ENCODE results near the gene ADCY5. TPM values are rescaled to one million over a fixed set of nuclear protein-coding genes. Genes with fewer than 3 reads are reported as not detected.

ADCY5 gene
- total RNA-seq, 1 experiment from 2014 or later = 0.24 TPM

DNA sequence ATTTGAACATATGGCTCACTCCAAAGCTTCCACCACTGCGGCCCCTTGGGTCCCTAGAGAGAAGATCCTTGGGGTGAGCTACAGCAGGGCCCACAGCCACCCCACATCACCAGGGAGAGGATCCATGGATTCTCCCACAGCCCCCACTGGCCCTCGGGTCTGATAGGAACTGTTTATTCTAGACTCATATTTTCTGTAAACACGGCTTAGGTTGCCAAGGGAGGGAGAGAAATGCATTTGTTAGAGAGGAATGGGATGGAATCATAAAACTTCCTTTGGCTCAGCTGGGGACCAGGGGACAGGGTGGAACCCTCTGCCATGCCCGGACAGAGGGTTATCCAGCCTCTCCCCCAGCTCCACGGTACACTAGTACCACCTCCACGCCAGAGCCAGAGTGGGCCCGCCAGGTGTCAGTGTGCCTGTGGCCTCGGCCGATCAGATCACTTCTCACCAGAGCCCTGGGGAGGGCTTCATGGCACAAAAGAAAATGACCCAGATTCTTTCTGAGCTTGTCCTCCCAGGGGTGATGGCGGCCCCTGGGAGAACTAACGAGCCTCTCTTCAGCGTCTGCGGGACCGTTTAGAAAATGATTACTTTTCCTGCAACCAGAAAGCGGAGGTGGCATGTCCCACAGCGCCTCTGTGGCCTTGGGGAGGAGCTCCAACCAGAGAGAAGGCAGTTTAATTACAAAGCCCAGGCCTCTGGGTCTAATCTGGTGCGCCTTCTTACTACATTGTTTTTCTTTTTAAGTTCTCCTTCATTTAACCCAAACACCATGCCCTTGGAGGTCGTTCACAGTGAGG, 33.7 kb downstream of the ADCY5 start:
- Histone ChIP-seq H3K9me3 (ENCODE audit: insufficient read depth, low read depth) (no peaks in the 10 kb centered on the region), H3K4me2 (no peak overlapping the region), H3K36me3 (ENCODE audit: low read depth) (no peaks in the 10 kb centered on the region), H3K4me3 (no peak overlapping the region), H3K27ac (no peak overlapping the region), H3K79me2 (ENCODE audit: low read depth) (no peaks in the 10 kb centered on the region), H3K9me2 (ENCODE audit: insufficient read depth) (no peaks in the 10 kb centered on the region), H4K20me1 (ENCODE audit: insufficient read depth) (no peaks in the 10 kb centered on the region), H3F3A (ENCODE audit: insufficient read depth, low read depth) (no peaks in the 10 kb centered on the region), H2AFZ (no peak overlapping the region), H3K4me1 (replicated peaks; ENCODE audit: insufficient read depth) (peaks cover 10% of the 10 kb centered on the region), H3K27me3 (ENCODE audit: insufficient read depth, low read depth) (no peaks in the 10 kb centered on the region; the same call in 1 of the 2 replicates)
- BruUV-seq (replicated peaks) = no TSS peak
- intact Hi-C loops (cut with micrococcal nuclease; ENCODE audit: unreplicated experiment) = no loop called here
- no peak for DNase-seq
- TF ChIP-seq, protein P1, sequence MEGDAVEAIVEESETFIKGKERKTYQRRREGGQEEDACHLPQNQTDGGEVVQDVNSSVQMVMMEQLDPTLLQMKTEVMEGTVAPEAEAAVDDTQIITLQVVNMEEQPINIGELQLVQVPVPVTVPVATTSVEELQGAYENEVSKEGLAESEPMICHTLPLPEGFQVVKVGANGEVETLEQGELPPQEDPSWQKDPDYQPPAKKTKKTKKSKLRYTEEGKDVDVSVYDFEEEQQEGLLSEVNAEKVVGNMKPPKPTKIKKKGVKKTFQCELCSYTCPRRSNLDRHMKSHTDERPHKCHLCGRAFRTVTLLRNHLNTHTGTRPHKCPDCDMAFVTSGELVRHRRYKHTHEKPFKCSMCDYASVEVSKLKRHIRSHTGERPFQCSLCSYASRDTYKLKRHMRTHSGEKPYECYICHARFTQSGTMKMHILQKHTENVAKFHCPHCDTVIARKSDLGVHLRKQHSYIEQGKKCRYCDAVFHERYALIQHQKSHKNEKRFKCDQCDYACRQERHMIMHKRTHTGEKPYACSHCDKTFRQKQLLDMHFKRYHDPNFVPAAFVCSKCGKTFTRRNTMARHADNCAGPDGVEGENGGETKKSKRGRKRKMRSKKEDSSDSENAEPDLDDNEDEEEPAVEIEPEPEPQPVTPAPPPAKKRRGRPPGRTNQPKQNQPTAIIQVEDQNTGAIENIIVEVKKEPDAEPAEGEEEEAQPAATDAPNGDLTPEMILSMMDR (conservative IDR thresholded peaks at IDR 0.05) = no peak
- no peak for TF ChIP-seq EZH2 (IDR thresholded peaks at IDR 0.05; ENCODE audit: low read depth)
- ChIA-PET CTCF (no interaction called here), POLR2A (ENCODE audit: unreplicated experiment) (no interaction called here)

- Histone ChIP-seq H4K20me1 (ENCODE audit: insufficient read depth) (no peaks in the 10 kb centered on the region), H3K4me1 (replicated peaks; ENCODE audit: insufficient read depth) (peaks cover 28% of the 10 kb centered on the region), H3K4me2 (no peak overlapping the region), H3K79me2 (ENCODE audit: low read depth) (no peaks in the 10 kb centered on the region), H3K9me2 (ENCODE audit: insufficient read depth) (no peaks in the 10 kb centered on the region), H3K36me3 (ENCODE audit: low read depth) (no peaks in the 10 kb centered on the region), H2AFZ (no peak overlapping the region), H3K27me3 (ENCODE audit: insufficient read depth, low read depth) (no peaks in the 10 kb centered on the region; the same call in 1 of the 2 replicates), H3K4me3 (no peak overlapping the region), H3K27ac (no peak overlapping the region), H3F3A (ENCODE audit: insufficient read depth, low read depth) (peaks cover 6% of the 10 kb centered on the region; the same call in 1 of the 2 replicates), H3K9me3 (ENCODE audit: insufficient read depth, low read depth) (no peaks in the 10 kb centered on the region)
- POLR2A ChIA-PET (ENCODE audit: unreplicated experiment) = no interaction called here
- CTCF ChIA-PET = no interaction called here
- intact Hi-C loops (cut with micrococcal nuclease; ENCODE audit: unreplicated experiment) = no loop called here
- DNase-seq = no peak
- TF ChIP-seq, protein P1 (conservative IDR thresholded peaks at IDR 0.05) = no peak
- no peak for TF ChIP-seq EZH2 (IDR thresholded peaks at IDR 0.05; ENCODE audit: low read depth)
- no TSS peak for BruUV-seq (replicated peaks)
Observed at GRCh38 chr3:123412811-123413604, 35.9 kb downstream of the ADCY5 start.

DNA sequence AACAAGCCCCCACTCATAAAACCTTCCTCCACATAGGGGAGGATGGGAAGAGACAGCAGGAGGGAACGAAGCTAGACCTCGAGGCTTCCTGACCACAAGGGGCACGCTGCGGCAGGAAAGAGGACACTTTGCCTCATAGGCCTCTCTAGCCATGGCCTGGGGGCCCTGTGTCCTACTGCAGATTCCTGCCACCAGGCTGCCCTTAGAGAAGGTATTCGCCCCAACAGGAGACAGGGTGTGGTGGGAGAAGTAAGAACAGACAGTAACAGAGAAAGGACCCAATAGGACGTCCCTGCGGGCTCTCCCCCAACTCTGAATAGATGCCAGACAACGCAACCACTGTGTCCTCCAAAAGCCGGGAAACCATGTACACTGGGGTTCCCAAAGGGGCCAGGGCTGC, 36.8 kb downstream of the ADCY5 start:
- TF ChIP-seq EZH2 (IDR thresholded peaks at IDR 0.05; ENCODE audit: low read depth) = no peak
- TF ChIP-seq, protein P1 (conservative IDR thresholded peaks at IDR 0.05) = no peak
- no peaks in the 10 kb centered on the region for H3K36me3 ChIP-seq (ENCODE audit: low read depth)
- ChIA-PET CTCF (no interaction called here), POLR2A (ENCODE audit: unreplicated experiment) (no interaction called here)
- no peak overlapping the region for H3K4me3 ChIP-seq
- BruUV-seq (replicated peaks) = no TSS peak
- no peaks in the 10 kb centered on the region; the same call in 1 of the 2 replicates for H3K27me3 ChIP-seq (ENCODE audit: insufficient read depth, low read depth)
- H2AFZ ChIP-seq = no peak overlapping the region
- peaks cover 6% of the 10 kb centered on the region; the same call in 1 of the 2 replicates for H3F3A ChIP-seq (ENCODE audit: insufficient read depth, low read depth)
- no peaks in the 10 kb centered on the region for H3K79me2 ChIP-seq (ENCODE audit: low read depth)
- no peaks in the 10 kb centered on the region for H3K9me2 ChIP-seq (ENCODE audit: insufficient read depth)
- no peaks in the 10 kb centered on the region for H4K20me1 ChIP-seq (ENCODE audit: insufficient read depth)
- no peaks in the 10 kb centered on the region for H3K9me3 ChIP-seq (ENCODE audit: insufficient read depth, low read depth)
- H3K4me2 ChIP-seq = no peak overlapping the region
- peaks cover 28% of the 10 kb centered on the region for H3K4me1 ChIP-seq (replicated peaks; ENCODE audit: insufficient read depth)
- DNase-seq = no peak
- intact Hi-C loops (cut with micrococcal nuclease; ENCODE audit: unreplicated experiment) = no loop called here
- H3K27ac ChIP-seq = no peak overlapping the region
